22Rv1 (cell line): Measurements from ENCODE around the gene UNC5C.

Experiments
- H3K27ac ChIP-seq: fragments of 450-650 bp; 2 replicates; pipeline ENCODE4 v1.5.1; 2017
- ZFX ChIP-seq: fragments of 450-650 bp; IDR thresholded peaks from 2 replicates; pipeline ENCODE4 v1.6.1; 2017; ENCODE audit warnings: antibody characterized with exemption, borderline replicate concordance
- TF ChIP-seq, protein P1 (sequence below): fragments of 450-650 bp; IDR thresholded peaks from 2 replicates; pipeline ENCODE4 v1.5.1; 2017; ENCODE audit warnings: mild to moderate bottlenecking

The UNC5C gene

DNA sequence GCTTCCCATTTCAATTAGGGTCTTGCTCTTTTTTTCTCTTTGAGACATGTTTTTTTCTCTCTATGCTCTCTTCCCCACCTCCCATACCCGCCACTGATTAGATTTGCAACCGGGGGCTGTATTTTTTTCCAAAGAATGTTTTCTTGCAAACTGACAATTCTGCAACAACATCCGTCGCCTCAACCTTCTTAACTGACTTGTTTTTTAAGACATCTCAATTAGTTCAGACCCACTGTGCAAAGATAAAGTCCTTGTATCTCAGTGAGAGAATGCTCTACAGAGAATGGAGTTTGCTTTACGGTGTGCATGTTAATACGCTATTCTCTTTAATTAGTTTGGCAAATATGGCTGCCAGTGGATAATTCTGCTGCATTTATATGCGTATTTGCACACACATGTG lies 126.3 kb downstream of the UNC5C start:
- TF ChIP-seq ZFX, result no peak
- TF ChIP-seq, protein P1, sequence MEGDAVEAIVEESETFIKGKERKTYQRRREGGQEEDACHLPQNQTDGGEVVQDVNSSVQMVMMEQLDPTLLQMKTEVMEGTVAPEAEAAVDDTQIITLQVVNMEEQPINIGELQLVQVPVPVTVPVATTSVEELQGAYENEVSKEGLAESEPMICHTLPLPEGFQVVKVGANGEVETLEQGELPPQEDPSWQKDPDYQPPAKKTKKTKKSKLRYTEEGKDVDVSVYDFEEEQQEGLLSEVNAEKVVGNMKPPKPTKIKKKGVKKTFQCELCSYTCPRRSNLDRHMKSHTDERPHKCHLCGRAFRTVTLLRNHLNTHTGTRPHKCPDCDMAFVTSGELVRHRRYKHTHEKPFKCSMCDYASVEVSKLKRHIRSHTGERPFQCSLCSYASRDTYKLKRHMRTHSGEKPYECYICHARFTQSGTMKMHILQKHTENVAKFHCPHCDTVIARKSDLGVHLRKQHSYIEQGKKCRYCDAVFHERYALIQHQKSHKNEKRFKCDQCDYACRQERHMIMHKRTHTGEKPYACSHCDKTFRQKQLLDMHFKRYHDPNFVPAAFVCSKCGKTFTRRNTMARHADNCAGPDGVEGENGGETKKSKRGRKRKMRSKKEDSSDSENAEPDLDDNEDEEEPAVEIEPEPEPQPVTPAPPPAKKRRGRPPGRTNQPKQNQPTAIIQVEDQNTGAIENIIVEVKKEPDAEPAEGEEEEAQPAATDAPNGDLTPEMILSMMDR, result no peak
- no peak overlapping the region for H3K27ac ChIP-seq

GRCh38 chr4:95421869-95422268 lies 126.9 kb downstream of the UNC5C start:
- no peak overlapping the region for H3K27ac ChIP-seq
- TF ChIP-seq, protein P1, result no peak
- no peak for TF ChIP-seq ZFX

DNA sequence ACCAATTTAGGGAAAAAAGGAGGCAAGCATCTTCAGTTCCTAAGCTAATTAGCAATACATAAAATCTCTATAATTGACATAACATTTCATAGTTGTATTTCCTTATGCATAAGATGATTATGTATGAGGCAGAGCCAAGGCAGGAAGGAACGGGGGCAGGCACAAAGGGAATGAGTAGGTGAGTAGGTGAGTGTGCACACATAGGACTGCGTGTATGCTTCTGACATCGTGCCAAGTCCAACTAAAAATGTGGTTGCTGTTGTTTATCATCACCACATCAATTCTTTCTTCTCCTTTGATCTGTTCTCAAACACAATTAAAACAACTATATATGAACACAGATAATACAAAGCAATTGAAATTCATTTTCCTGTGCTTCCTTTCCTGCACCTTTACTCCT lies 131.2 kb downstream of the UNC5C start:
- H3K27ac ChIP-seq, result no peak overlapping the region
- no peak for TF ChIP-seq ZFX
- TF ChIP-seq, protein P1, result no peak

- no peak overlapping the region for H3K27ac ChIP-seq
- TF ChIP-seq, protein P1, result no peak
Measured at GRCh38 chr4:95415346-95415771, 133.4 kb downstream of the UNC5C start.

DNA sequence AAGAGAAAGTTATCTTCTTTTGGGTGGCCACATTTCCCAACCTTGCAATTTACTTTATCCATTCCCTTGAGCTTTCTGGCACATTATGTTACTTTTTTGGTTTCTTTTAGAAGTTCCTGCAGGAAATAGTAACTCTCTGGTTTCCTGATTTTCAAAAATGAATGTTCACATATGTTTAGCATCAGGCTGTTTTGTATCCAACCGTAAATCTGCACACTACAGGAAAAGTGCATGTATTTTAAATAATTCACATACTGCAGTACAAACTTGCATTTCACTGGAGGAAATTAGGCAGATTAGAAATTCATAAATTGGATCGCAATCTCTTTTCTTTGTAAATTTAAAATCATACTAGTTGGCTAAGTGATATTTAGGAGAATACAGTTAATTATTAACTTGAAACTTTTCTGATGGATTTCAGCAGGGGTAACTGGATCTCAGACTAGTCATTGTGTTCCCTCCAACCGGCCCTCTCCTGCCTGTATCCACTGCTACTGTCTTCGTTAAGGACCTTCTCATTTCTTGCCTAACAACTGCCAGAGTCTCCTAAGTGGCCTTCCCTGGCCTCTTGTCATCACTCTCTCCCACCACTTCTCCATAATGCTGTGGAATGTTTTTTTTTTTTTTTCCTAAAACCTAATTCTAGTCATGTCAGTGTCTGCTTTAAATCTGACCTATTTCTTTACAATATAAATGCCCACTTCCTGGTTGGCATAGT lies 137.2 kb downstream of the UNC5C start:
- H3K27ac ChIP-seq, result no peak overlapping the region
- TF ChIP-seq, protein P1, result no peak
- TF ChIP-seq ZFX, result no peak

DNA sequence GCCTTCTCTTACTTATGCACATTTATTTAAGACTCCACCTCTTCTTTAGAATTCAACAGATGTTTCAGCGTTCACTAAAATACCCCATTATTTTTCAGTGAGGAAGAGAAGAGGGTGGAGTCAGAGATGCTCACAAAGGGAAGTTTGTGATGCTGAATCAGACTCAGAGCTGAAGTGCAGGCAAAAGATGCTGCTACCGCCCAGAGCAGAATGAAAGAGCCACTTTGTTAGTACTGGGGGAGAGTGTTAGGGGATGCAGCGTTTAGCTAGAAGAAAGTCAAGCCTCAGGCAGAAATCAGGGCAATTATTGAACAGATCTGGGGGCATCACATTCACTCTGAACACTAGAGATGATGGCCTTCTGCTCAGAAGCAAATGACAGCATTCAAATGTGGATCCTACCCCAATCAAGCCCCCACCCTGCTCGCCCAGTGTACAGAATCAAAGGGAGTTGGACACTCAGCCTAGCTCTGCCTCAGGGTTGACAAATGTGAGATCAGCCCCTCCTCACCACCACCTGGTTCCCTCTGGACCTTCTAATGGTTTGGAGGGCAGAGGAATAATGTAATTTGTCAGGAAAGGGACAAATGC lies 138.3 kb downstream of the UNC5C start:
- no peak overlapping the region for H3K27ac ChIP-seq
- TF ChIP-seq, protein P1, result no peak
- TF ChIP-seq ZFX, result no peak

GRCh38 chr4:95409750-95410149 lies 139.0 kb downstream of the UNC5C start:
- H3K27ac ChIP-seq, result no peak overlapping the region
- no peak for TF ChIP-seq ZFX
- TF ChIP-seq, protein P1, result no peak
